HEK293 (cell line): ENCODE results near the gene KRTAP9-3.
"Not testable (repeated sequence)": the region's sequence is repeated elsewhere in the genome, so short reads cannot be mapped to it uniquely, and the experiment has no call there.

ENCODE experiments used
- SALL2 ChIP-seq: fragments of 450-650 bp; formaldehyde crosslinking; IDR thresholded peaks from 2 replicates; pipeline ENCODE4 v1.5.0; 2017; ENCODE audit warnings: missing biosample characterization, mild to moderate bottlenecking, missing genetic modification characterization, borderline replicate concordance
- ZFP37 ChIP-seq: fragments of 450-650 bp; formaldehyde crosslinking; IDR thresholded peaks from 2 replicates; pipeline ENCODE4 v1.5.1; 2016; ENCODE audit warnings: missing biosample characterization, missing genetic modification characterization
- ZNF202 ChIP-seq: fragments of 450-650 bp; formaldehyde crosslinking; IDR thresholded peaks from 2 replicates; pipeline ENCODE4 v1.5.1; 2016; ENCODE audit warnings: missing biosample characterization, missing genetic modification characterization, borderline replicate concordance
- TF ChIP-seq, protein P1 (sequence below): fragments of 450-650 bp; formaldehyde crosslinking; IDR thresholded peaks from 2 replicates; pipeline ENCODE4 v1.5.1; 2016; ENCODE audit warnings: missing biosample characterization, missing genetic modification characterization

GRCh38 chr17:41226598-41227095 lies 5.6 kb upstream of the KRTAP9-3 start, which contains the start of gene KRTAP9-2:
- not testable (repeated sequence) for TF ChIP-seq SALL2 (tag by site-specific recombination); ZFP37 (tag by site-specific recombination); ZNF202
- TF ChIP-seq, protein P1, sequence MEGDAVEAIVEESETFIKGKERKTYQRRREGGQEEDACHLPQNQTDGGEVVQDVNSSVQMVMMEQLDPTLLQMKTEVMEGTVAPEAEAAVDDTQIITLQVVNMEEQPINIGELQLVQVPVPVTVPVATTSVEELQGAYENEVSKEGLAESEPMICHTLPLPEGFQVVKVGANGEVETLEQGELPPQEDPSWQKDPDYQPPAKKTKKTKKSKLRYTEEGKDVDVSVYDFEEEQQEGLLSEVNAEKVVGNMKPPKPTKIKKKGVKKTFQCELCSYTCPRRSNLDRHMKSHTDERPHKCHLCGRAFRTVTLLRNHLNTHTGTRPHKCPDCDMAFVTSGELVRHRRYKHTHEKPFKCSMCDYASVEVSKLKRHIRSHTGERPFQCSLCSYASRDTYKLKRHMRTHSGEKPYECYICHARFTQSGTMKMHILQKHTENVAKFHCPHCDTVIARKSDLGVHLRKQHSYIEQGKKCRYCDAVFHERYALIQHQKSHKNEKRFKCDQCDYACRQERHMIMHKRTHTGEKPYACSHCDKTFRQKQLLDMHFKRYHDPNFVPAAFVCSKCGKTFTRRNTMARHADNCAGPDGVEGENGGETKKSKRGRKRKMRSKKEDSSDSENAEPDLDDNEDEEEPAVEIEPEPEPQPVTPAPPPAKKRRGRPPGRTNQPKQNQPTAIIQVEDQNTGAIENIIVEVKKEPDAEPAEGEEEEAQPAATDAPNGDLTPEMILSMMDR (tag by site-specific recombination), result not testable (repeated sequence)
